Prostate gland (tissue), 2 donors: Measurements from ENCODE around the gene MTMR1.

ENCODE experiments used
- POLR2A ChIP-seq: fragments of 450-650 bp; IDR thresholded peaks from one replicate; pipeline ENCODE4 v1.6.1; 2016; ENCODE audit warnings: antibody characterized with exemption, mild to moderate bottlenecking
- TF ChIP-seq, protein P1 (sequence below), 4 experiments: fragments of 200-600 bp in 2 of 4; fragments of 450-650 bp in 2 of 4; sonication (generic) in 2 of 4; IDR thresholded peaks; 1 replicate in 3 of 4; 2 replicates in 1 of 4; pipeline ENCODE4 v1.5.1; 2016 to 2019; ENCODE audit warnings: antibody characterized with exemption in 4 of 4, mild to moderate bottlenecking in 2 of 4, moderate library complexity in 2 of 4

DNA sequence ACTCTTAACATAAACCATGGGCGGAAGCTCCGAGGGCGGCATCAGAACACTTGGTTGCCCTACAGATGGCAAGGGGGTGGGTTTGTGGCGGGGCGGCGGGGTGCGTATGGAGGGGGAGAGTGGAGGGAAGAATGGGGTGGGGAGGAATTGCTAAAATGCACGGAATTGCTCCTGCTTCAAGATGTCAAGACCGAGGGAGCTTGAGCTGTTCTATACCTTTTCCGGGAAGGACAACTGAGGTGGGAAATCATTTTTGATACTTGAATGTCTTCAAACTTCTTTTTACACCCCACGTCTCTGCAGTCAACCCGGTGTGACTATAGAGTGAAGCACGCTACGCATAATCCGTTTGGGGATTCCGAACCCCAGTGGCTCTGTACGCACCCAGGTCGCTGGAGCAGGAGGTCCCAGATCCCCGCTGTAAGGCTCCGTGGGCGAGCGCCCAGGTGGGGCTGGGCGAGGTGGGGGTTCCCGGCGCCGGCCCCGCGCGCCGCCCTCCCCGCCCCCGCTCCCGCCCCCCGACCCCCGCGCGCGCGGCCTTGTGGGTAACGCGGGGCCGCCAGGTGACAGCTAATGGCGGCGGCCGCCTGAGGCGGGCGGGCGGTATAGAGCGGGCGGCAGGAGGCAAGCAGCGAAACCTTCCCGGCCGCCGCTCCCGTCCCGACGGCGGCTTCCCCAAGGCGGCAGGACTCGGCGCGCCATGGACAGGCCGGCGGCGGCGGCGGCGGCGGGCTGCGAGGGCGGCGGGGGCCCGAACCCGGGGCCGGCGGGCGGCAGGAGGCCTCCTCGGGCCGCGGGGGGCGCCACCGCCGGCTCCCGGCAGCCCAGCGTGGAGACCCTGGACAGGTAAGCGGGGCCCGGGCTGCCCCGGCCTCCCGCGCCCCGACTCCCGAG is at the start of gene MTMR1:
- no peak for TF ChIP-seq POLR2A
- TF ChIP-seq, protein P1, sequence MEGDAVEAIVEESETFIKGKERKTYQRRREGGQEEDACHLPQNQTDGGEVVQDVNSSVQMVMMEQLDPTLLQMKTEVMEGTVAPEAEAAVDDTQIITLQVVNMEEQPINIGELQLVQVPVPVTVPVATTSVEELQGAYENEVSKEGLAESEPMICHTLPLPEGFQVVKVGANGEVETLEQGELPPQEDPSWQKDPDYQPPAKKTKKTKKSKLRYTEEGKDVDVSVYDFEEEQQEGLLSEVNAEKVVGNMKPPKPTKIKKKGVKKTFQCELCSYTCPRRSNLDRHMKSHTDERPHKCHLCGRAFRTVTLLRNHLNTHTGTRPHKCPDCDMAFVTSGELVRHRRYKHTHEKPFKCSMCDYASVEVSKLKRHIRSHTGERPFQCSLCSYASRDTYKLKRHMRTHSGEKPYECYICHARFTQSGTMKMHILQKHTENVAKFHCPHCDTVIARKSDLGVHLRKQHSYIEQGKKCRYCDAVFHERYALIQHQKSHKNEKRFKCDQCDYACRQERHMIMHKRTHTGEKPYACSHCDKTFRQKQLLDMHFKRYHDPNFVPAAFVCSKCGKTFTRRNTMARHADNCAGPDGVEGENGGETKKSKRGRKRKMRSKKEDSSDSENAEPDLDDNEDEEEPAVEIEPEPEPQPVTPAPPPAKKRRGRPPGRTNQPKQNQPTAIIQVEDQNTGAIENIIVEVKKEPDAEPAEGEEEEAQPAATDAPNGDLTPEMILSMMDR (IDR thresholded peaks at IDR 0.05), result no peak
